D721Med (cell line): Measurements from ENCODE around the gene P2RX5.

Experiments
- DNase-seq: peaks from one replicate; pipeline ENCODE4 v3.0.0; 2011; ENCODE audit warnings: low spot score; ENCODE audit not compliant: insufficient read length
- FAIRE-seq: peaks from 2 replicates; lab custom pipeline; 2011; peaks lifted over from hg19 to GRCh38; lab: Jason Lieb, UNC
- CTCF ChIP-seq: IDR thresholded peaks from 2 replicates; pipeline ENCODE4 v1.5.1; 2012; ENCODE audit warnings: mild to moderate bottlenecking, control low read depth; ENCODE audit not compliant: insufficient read depth; ENCODE audit errors: missing control alignments

P2RX5 gene

DNA sequence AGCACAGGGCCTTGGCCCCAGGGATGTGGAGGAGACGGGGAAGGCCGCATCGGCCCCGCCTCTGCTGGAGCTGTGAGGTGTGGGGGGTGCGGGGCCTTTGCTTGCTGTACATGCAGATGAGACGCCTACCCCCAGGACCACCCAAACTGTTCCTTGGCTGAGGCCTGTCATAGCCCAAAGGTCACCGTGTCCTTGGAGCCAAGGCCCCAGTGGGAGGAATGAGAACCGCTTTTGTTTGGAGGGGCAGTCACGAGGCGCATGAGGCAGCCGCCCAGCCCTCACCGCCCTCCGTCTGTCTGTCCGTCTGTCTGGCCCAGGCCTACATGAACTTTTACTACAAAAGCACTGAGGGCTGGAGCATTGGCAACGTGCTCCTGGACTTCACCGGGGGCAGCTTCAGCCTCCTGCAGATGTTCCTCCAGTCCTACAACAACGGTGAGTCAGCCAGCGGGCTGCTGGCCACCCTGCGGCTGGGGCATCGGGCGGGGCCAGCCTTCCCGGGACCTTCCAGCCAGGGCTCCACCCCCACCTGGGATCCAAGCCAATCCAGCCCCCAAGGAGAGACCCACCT lies 36.3 kb downstream of the P2RX5 start:
- no peak for TF ChIP-seq CTCF
- FAIRE-seq (no peak), DNase-seq (no peak)

DNA sequence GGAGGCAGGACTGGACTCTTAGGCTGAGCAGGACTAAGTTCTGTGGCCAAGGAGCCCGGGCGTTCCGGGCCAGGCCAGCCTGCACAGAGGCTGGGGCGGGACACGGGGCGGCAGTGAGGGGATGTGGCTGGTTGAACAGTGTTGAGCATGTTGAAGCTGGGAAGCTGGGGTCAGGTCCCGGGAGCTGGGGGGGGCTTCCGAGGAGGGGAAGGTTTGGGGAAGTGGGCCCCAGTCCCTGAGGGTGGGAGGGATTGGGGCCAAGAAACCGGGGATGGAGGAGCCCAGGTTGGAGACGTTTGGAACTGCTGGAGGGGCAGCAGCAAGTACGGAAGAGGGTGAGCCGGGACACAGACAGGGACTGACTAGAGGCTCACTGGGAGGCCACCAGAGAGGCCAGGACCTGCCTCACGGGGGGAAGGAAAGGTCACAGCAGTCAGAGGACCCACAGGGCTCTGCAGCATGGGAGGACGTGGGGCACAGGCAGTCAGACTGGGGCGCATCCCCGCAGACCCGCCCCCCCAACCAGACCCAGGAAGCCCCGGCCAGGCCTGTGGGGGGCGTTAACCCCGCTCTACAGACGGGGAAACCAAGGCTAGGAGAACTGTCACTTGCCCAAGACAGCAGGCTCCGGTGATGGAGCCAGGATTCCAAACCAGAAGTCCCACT lies 37.0 kb downstream of the P2RX5 start:
- DNase-seq (no peak), FAIRE-seq (no peak)
- TF ChIP-seq CTCF, result no peak

DNA sequence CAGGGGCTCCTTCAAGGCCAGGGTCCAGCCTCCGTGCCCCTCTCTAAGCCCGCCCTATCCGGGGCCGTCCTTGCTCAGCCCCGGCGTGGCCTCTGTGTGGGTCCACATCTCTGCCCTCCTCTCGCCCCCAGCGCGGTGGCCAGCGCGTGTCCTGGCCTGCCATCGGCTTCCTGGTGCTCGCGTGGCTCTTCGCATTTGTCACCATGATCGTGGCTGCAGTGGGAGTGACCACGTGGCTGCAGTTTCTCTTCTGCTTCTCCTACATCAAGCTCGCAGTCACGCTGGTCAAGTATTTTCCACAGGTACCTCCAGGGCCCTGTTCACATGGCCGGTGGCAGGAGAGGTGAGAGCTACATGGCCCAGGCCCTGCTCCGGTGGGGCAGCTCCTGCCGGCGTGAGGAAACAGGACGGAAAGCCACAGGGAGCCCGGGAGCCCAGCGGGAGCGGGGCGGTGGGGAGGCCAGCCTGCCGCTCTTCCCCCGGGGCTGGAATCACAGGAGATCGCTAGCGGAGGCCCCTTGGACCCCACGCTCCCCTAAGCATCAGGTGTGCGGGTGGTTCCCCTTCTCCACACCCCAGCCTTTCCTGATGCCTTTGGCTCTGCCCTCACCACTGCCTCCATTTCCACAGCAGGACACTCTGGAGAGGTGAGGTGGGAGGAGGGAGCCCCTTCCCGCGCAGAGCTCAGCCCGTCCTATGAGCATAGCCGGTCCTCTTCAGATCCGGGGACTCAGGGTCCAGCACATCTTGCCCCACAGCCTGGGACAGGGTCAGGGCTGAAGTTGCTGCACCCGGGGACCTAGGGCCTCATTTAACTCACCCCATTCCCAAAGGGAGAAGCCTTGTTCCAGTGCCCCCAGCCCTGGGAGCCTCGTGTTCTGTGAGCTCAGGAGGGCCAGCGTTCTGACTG lies 37.8 kb downstream of the P2RX5 start:
- TF ChIP-seq CTCF, result no peak
- DNase-seq (no peak), FAIRE-seq (no peak)

GRCh38 chr17:3657588-3657869 lies 38.4 kb downstream of the P2RX5 start:
- FAIRE-seq (no peak), DNase-seq (no peak)
- no peak for TF ChIP-seq CTCF

GRCh38 chr17:3656755-3657587 lies 39.0 kb downstream of the P2RX5 start:
- FAIRE-seq (no peak), DNase-seq (no peak)
- TF ChIP-seq CTCF, result no peak

- TF ChIP-seq CTCF, result no peak
- DNase-seq, result no peak
- no peak for FAIRE-seq
These were observed 39.6 kb downstream of the P2RX5 start for GRCh38 chr17:3656353-3656752.
